ENCODE data around the gene PCSK5. TPM values are rescaled to one million over a fixed set of nuclear protein-coding genes. Genes with fewer than 3 reads are reported as not detected.

The PCSK5 gene
- total RNA-seq, 8 experiments from 2014 or later = 1.8 to 21.4 (median 4.9) TPM

- in situ Hi-C loops (cut with MboI; ENCODE audit: low pct_unique_long_range_greater_than_20kb in 2 of 9, low sequenced_read_pairs in 9 of 9, unreplicated experiment in 9 of 9) = no loop called here
- peak in 6 of 8 experiments; percentile 21 to 98 (median 62) for ATAC-seq (replicated peaks in 6 of 8)
- Histone ChIP-seq H3K27ac (no peak overlapping the region), H3K4me1 (replicated peaks in 1 of 2) (no peaks in the 10 kb centered on the region), H3K4me3 (no peak overlapping the region)
- WGBS, 10 experiments = 40 to 100% (median 76%) methylated on average over 1 to 2 of the region's 2 CpGs; no CpG with 5 or more reads in 6 of the 10 experiments
Measured at GRCh38 chr9:76109953-76110352, 219.5 kb downstream of the PCSK5 start.

- no peak for ATAC-seq (replicated peaks in 6 of 8)
- H3K27ac ChIP-seq = no peak overlapping the region
- in situ Hi-C loops (cut with MboI; ENCODE audit: low pct_unique_long_range_greater_than_20kb in 2 of 9, low sequenced_read_pairs in 9 of 9, unreplicated experiment in 9 of 9) = no loop called here
- WGBS, 10 experiments = 50 to 100% (median 81%) methylated on average over 1 to 2 of the region's 2 CpGs; no CpG with 5 or more reads in 1 of the 10 experiments
- no peaks in the 10 kb centered on the region for H3K4me1 ChIP-seq (replicated peaks in 1 of 2)
- H3K4me3 ChIP-seq = no peak overlapping the region
Measured at GRCh38 chr9:76112151-76112550, 221.7 kb downstream of the PCSK5 start.

GRCh38 chr9:76114144-76114543, 223.7 kb downstream of the PCSK5 start:
- ATAC-seq (replicated peaks in 6 of 8) = no peak

GRCh38 chr9:76115396-76115795, 224.9 kb downstream of the PCSK5 start:
- no peak overlapping the region for H3K27ac ChIP-seq
- H3K4me1 ChIP-seq (replicated peaks in 1 of 2) = no peaks in the 10 kb centered on the region
- WGBS, 10 experiments = 36 to 100% (median 71%) methylated on average over 1 to 2 of the region's 2 CpGs; no CpG with 5 or more reads in 1 of the 10 experiments
- H3K4me3 ChIP-seq = no peak overlapping the region
- no peak for ATAC-seq (replicated peaks in 6 of 8)
- in situ Hi-C loops (cut with MboI; ENCODE audit: low pct_unique_long_range_greater_than_20kb in 2 of 9, low sequenced_read_pairs in 9 of 9, unreplicated experiment in 9 of 9) = no loop called here

More at GRCh38 chr9:76114144-76114543, 223.7 kb downstream of the PCSK5 start:
- in situ Hi-C loops (cut with MboI; ENCODE audit: low pct_unique_long_range_greater_than_20kb in 2 of 9, low sequenced_read_pairs in 9 of 9, unreplicated experiment in 9 of 9) = no loop called here
- Histone ChIP-seq H3K27ac (no peak overlapping the region), H3K4me3 (no peak overlapping the region), H3K4me1 (replicated peaks in 1 of 2) (no peaks in the 10 kb centered on the region)
- 60 to 100% (median 78%) methylated on average over 1 to 3 of the region's 3 CpGs; no CpG with 5 or more reads in 4 of the 10 experiments for WGBS, 10 experiments

GRCh38 chr9:76115982-76116646, 225.6 kb downstream of the PCSK5 start:
- Histone ChIP-seq H3K4me1 (replicated peaks in 1 of 2) (no peaks in the 10 kb centered on the region), H3K27ac (no peak overlapping the region), H3K4me3 (no peak overlapping the region)
- 74 to 100% (median 97%) methylated on average over 1 to 2 of the region's 2 CpGs; no CpG with 5 or more reads in 4 of the 10 experiments for WGBS, 10 experiments
- ATAC-seq (replicated peaks in 6 of 8) = no peak
- in situ Hi-C loops (cut with MboI; ENCODE audit: low pct_unique_long_range_greater_than_20kb in 2 of 9, low sequenced_read_pairs in 9 of 9, unreplicated experiment in 9 of 9) = no loop called here

GRCh38 chr9:76116913-76117312, 226.4 kb downstream of the PCSK5 start:
- WGBS, 10 experiments = 71 to 100% (median 94%) methylated on average over 1 to 3 of the region's 3 CpGs
- no peak for ATAC-seq (replicated peaks in 6 of 8)

GRCh38 chr9:76127637-76128036, 237.2 kb downstream of the PCSK5 start:
- in situ Hi-C loops (cut with MboI; ENCODE audit: low pct_unique_long_range_greater_than_20kb in 2 of 9, low sequenced_read_pairs in 9 of 9, unreplicated experiment in 9 of 9) = no loop called here
- 75 to 100% (median 95%) methylated on average over 1 to 5 of the region's 5 CpGs; no CpG with 5 or more reads in 1 of the 10 experiments for WGBS, 10 experiments
- Histone ChIP-seq H3K4me3 (no peak overlapping the region), H3K27ac (no peak overlapping the region), H3K4me1 (replicated peaks in 1 of 2) (no peaks in the 10 kb centered on the region)
- no peak for ATAC-seq (replicated peaks in 6 of 8)

More at GRCh38 chr9:76116913-76117312, 226.4 kb downstream of the PCSK5 start:
- H3K4me3 ChIP-seq = no peak overlapping the region
- H3K27ac ChIP-seq = no peak overlapping the region
- in situ Hi-C loops (cut with MboI; ENCODE audit: low pct_unique_long_range_greater_than_20kb in 2 of 9, low sequenced_read_pairs in 9 of 9, unreplicated experiment in 9 of 9) = no loop called here
- H3K4me1 ChIP-seq (replicated peaks in 1 of 2) = no peaks in the 10 kb centered on the region

GRCh38 chr9:76135902-76136301, 245.4 kb downstream of the PCSK5 start:
- H3K4me1 ChIP-seq (replicated peaks in 1 of 2) = peaks cover 0 to 3% of the 10 kb centered on the region in 2 donors
- no peak overlapping the region for H3K4me3 ChIP-seq
- WGBS, 10 experiments = 4 to 86% (median 59%) methylated on average over 1 to 5 of the region's 5 CpGs
- no peak overlapping the region for H3K27ac ChIP-seq
- peak in 1 of 8 experiments; percentile 42 for ATAC-seq (replicated peaks in 6 of 8)
- in situ Hi-C loops (cut with MboI; ENCODE audit: low pct_unique_long_range_greater_than_20kb in 2 of 9, low sequenced_read_pairs in 9 of 9, unreplicated experiment in 9 of 9) = no loop called here

GRCh38 chr9:76136986-76137385, 246.5 kb downstream of the PCSK5 start:
- in situ Hi-C loops (cut with MboI; ENCODE audit: low pct_unique_long_range_greater_than_20kb in 2 of 9, low sequenced_read_pairs in 9 of 9, unreplicated experiment in 9 of 9) = no loop called here
- no peak overlapping the region for H3K27ac ChIP-seq
- WGBS, 10 experiments = 83 to 100% methylated on average over 1 of the region's 1 CpG; no CpG with 5 or more reads in 8 of the 10 experiments
- ATAC-seq (replicated peaks in 6 of 8) = peak in 3 of 8 experiments; percentile 52 to 89 (median 87)
- no peak overlapping the region for H3K4me3 ChIP-seq
- H3K4me1 ChIP-seq (replicated peaks in 1 of 2) = peaks cover 0 to 3% of the 10 kb centered on the region in 2 donors

GRCh38 chr9:76137931-76138330, 247.5 kb downstream of the PCSK5 start:
- Histone ChIP-seq H3K4me3 (no peak overlapping the region), H3K4me1 (replicated peaks in 1 of 2) (peaks cover 0 to 3% of the 10 kb centered on the region in 2 donors), H3K27ac (no peak overlapping the region)
- WGBS, 10 experiments = 40 to 100% (median 84%) methylated on average over 1 to 5 of the region's 5 CpGs; no CpG with 5 or more reads in 1 of the 10 experiments
- in situ Hi-C loops (cut with MboI; ENCODE audit: low pct_unique_long_range_greater_than_20kb in 2 of 9, low sequenced_read_pairs in 9 of 9, unreplicated experiment in 9 of 9) = no loop called here
- ATAC-seq (replicated peaks in 6 of 8) = no peak

- 40 to 100% (median 74%) methylated on average over 1 to 4 of the region's 4 CpGs for WGBS, 10 experiments
- H3K4me1 ChIP-seq (replicated peaks in 1 of 2) = peaks cover 0 to 3% of the 10 kb centered on the region in 2 donors
- no peak overlapping the region for H3K27ac ChIP-seq
- in situ Hi-C loops (cut with MboI; ENCODE audit: low pct_unique_long_range_greater_than_20kb in 2 of 9, low sequenced_read_pairs in 9 of 9, unreplicated experiment in 9 of 9) = no loop called here
- no peak overlapping the region for H3K4me3 ChIP-seq
- no peak for ATAC-seq (replicated peaks in 6 of 8)
Measured at GRCh38 chr9:76138360-76138759, 247.9 kb downstream of the PCSK5 start.

- Histone ChIP-seq H3K27ac (no peak overlapping the region), H3K4me3 (no peak overlapping the region), H3K4me1 (replicated peaks in 1 of 2) (no peaks in the 10 kb centered on the region)
- WGBS, 10 experiments = 11 to 100% (median 91%) methylated on average over 3 to 5 of the region's 5 CpGs; no CpG with 5 or more reads in 1 of the 10 experiments
- in situ Hi-C loops (cut with MboI; ENCODE audit: low pct_unique_long_range_greater_than_20kb in 2 of 9, low sequenced_read_pairs in 9 of 9, unreplicated experiment in 9 of 9) = no loop called here
- peak in 1 of 8 experiments; percentile 65 for ATAC-seq (replicated peaks in 6 of 8)
Measured at GRCh38 chr9:76143834-76144233, 253.4 kb downstream of the PCSK5 start.

- no peaks in the 10 kb centered on the region for H3K4me1 ChIP-seq (replicated peaks in 1 of 2)
- in situ Hi-C loops (cut with MboI; ENCODE audit: low pct_unique_long_range_greater_than_20kb in 2 of 9, low sequenced_read_pairs in 9 of 9, unreplicated experiment in 9 of 9) = no loop called here
- ATAC-seq (replicated peaks in 6 of 8) = no peak
- no peak overlapping the region for H3K4me3 ChIP-seq
- WGBS, 10 experiments = 67 to 100% (median 100%) methylated on average over 2 to 5 of the region's 6 CpGs; no CpG with 5 or more reads in 2 of the 10 experiments
- H3K27ac ChIP-seq = no peak overlapping the region
Measured at GRCh38 chr9:76150013-76150412, 259.5 kb downstream of the PCSK5 start.

GRCh38 chr9:76151267-76151666, 260.8 kb downstream of the PCSK5 start:
- 37 to 97% (median 80%) methylated on average over 1 to 5 of the region's 5 CpGs; no CpG with 5 or more reads in 3 of the 10 experiments for WGBS, 10 experiments
- no peak overlapping the region for H3K4me3 ChIP-seq
- H3K27ac ChIP-seq = no peak overlapping the region
- ATAC-seq (replicated peaks in 6 of 8) = no peak
- in situ Hi-C loops (cut with MboI; ENCODE audit: low pct_unique_long_range_greater_than_20kb in 2 of 9, low sequenced_read_pairs in 9 of 9, unreplicated experiment in 9 of 9) = no loop called here
- H3K4me1 ChIP-seq (replicated peaks in 1 of 2) = no peaks in the 10 kb centered on the region

All from motor neuron (in vitro differentiated cells).